Transverse colon (tissue), 4 donors: ENCODE results near the gene CRK. TPM values are rescaled to one million over a fixed set of nuclear protein-coding genes. Genes with fewer than 3 reads are reported as not detected.

Experiments
- DNase-seq: peaks from one replicate; pipeline ENCODE4 v3.0.0-alpha.2; 2019
- H3K27ac ChIP-seq, 4 donors: fragments of 200-600 bp; sonication (generic); 2 replicates each; pipeline ENCODE4 v1.5.1; 2016 to 2018; ENCODE audit warnings: inconsistent platforms in 4 of 4
- H3K27me3 ChIP-seq: fragments of 200-600 bp; sonication (generic); 2 replicates; pipeline ENCODE4 v1.5.1; 2017; ENCODE audit warnings: inconsistent platforms
- H3K36me3 ChIP-seq, 4 donors: fragments of 200-600 bp; sonication (generic); 2 replicates each; pipeline ENCODE4 v1.5.1; 2017 to 2019; ENCODE audit warnings: inconsistent platforms in 4 of 4
- H3K4me1 ChIP-seq, 4 donors: fragments of 200-600 bp; sonication (generic); 2 replicates each; pipeline ENCODE4 v1.5.1; 2017 to 2020; ENCODE audit warnings: inconsistent platforms in 4 of 4
- H3K4me3 ChIP-seq, 4 donors: fragments of 200-600 bp; sonication (generic); 1 replicate in 1 of 4; 2 replicates in 3 of 4; pipeline versions ENCODE4 v1.5.1 to v1.6.1; 2017 to 2019; ENCODE audit warnings: inconsistent platforms in 4 of 4
- H3K9me3 ChIP-seq, 2 donors: fragments of 200-600 bp; sonication (generic); 2 replicates each; pipeline ENCODE4 v1.5.1; 2017 to 2019; ENCODE audit warnings: inconsistent platforms in 2 of 2
- CTCF ChIP-seq, 5 experiments: fragments of 200-600 bp in 3 of 5; fragments of 450-650 bp in 2 of 5; sonication (generic) in 3 of 5; IDR thresholded peaks; 1 replicate in 2 of 5; 2 replicates in 3 of 5; pipeline ENCODE4 v1.5.1; 2016 to 2017; ENCODE audit warnings: antibody characterized with exemption in 5 of 5, inconsistent platforms in 3 of 5, mild to moderate bottlenecking in 2 of 5, moderate library complexity in 1 of 5
- EP300 ChIP-seq: sonication (generic); formaldehyde crosslinking; IDR thresholded peaks from one replicate; pipeline ENCODE4 v1.6.1; 2017; ENCODE audit warnings: antibody characterized with exemption, low read depth
- POLR2A ChIP-seq: fragments of 450-650 bp; IDR thresholded peaks from one replicate; pipeline ENCODE4 v1.6.1; 2016; ENCODE audit warnings: antibody characterized with exemption, mild to moderate bottlenecking, moderate library complexity
- POLR2AphosphoS5 ChIP-seq, 3 donors: sonication (generic); formaldehyde crosslinking; IDR thresholded peaks; one replicate each; pipeline ENCODE4 v1.6.1; 2016; ENCODE audit warnings: antibody characterized with exemption in 3 of 3
- WGBS, 2 donors: methylation state at CpG; one replicate each; pipeline ENCODE4 v1.1.5; 2018; ENCODE audit warnings: low coverage in 1 of 2; 5-methylcytosine and 5-hydroxymethylcytosine counted together
- in situ Hi-C, 4 donors: fragments of 200-750 bp; cut with MboI; loops; one replicate each; pipeline versions ENCODE4 v1.15.0 to v1.15.1; 2017; ENCODE audit warnings: low sequenced_read_pairs in 3 of 4, low pct_ligation_motif_present in 1 of 4, low pct_unique_long_range_greater_than_20kb in 1 of 4
- intact Hi-C: fragments of 100-400 bp; cut with DNase I; formaldehyde crosslinking; loops from one replicate; pipeline ENCODE4 v1.15.1; 2023; ENCODE audit warnings: low total_unique reads
- total RNA-seq, 4 donors: library from RNA; depleted of rRNA; stranded (reverse); fragments of >200 nt; gene quantifications; one replicate each; pipeline ENCODE4 v1.1.0, GENCODE V29; 2016

Gene CRK
- total RNA-seq, 4 donors from 2014 or later, result 33.4 to 95.3 (median 63.4) TPM

DNA sequence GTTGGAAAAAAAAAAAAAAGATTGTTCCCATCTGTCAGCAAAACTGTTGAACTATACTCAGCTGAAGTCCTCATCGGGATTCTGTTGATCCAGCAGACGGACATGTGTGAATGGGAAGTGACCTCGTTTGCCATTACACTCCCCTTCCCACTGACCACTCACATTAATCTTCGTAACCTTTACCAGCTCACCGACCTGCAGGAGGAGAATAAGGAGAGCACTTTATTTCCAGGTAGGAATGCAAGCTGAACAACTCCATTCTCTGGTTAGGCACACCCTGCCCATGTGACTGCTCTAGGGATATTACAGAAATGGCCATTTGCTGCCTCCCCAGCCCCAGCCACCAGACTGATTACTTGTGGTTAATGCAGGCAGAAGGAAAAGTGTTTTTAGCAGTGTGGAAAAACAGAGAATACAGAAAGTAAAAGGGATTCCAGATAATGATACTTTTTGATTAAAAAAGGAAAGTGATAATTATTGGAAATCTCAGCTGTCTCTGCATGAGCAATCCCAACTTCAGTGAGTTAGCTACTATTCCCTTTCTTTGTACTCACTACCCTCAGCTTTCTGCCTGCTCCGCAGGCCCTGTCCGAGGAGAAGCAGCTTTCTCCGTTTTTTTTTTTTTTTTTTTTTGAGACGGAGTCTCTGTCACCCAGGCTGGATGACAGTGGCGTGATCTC is 32.4 kb downstream of the CRK start:
- H3K9me3 ChIP-seq, result no peaks in the 10 kb centered on the region
- peaks cover 0 to 9% (median 0%) of the 10 kb centered on the region in 4 donors for H3K4me1 ChIP-seq
- H3K27ac ChIP-seq, result no peak overlapping the region
- no peaks in the 10 kb centered on the region for H3K27me3 ChIP-seq
- intact Hi-C loops (no loop called here), in situ Hi-C loops (no loop called here)
- no peak for DNase-seq
- WGBS, 2 donors, result 75 to 78% methylated on average over 9 to 10 of the region's 10 CpGs
- peaks cover 0 to 14% (median 5%) of the 10 kb centered on the region in 4 donors for H3K36me3 ChIP-seq
- no peak for TF ChIP-seq POLR2AphosphoS5 (IDR thresholded peaks at IDR 0.05)
- no peak for TF ChIP-seq CTCF (IDR thresholded peaks at IDR 0.05)
- TF ChIP-seq EP300, result no peak
- no peak for TF ChIP-seq POLR2A
- no peak overlapping the region for H3K4me3 ChIP-seq

DNA sequence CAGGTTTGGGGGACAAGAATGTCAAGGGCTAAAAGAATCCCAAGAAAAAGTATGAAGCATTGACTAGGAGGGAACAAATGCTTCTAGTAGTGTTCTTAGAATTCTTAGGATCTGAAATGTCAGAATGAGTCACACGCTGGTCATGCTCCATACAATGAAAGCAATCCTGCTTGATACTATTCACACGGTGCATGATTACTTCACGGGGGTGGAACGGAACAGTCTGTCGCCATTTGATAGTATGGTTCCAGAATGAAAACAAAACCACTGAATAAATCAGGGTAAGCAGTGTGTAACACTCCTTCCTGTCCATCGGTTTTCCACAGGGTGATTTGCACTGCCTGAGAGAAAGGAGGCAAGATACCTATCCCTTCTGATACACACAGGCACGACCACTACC is 33.1 kb downstream of the CRK start:
- intact Hi-C loops (no loop called here), in situ Hi-C loops (no loop called here)
- TF ChIP-seq POLR2A (no peak), EP300 (no peak), POLR2AphosphoS5 (IDR thresholded peaks at IDR 0.05) (no peak), CTCF (IDR thresholded peaks at IDR 0.05) (no peak)
- no peak for DNase-seq
- Histone ChIP-seq H3K4me1 (peaks cover 0 to 5% (median 0%) of the 10 kb centered on the region in 4 donors), H3K4me3 (no peak overlapping the region), H3K9me3 (no peaks in the 10 kb centered on the region), H3K27ac (no peak overlapping the region), H3K36me3 (peaks cover 0 to 14% (median 5%) of the 10 kb centered on the region in 4 donors), H3K27me3 (no peaks in the 10 kb centered on the region)
- WGBS, 2 donors, result 78 to 80% methylated on average over 5 to 7 of the region's 7 CpGs

- intact Hi-C loops (no loop called here), in situ Hi-C loops (no loop called here)
- Histone ChIP-seq H3K36me3 (peaks cover 0 to 14% (median 5%) of the 10 kb centered on the region in 4 donors), H3K9me3 (no peaks in the 10 kb centered on the region), H3K27ac (no peak overlapping the region), H3K4me3 (no peak overlapping the region), H3K27me3 (no peaks in the 10 kb centered on the region), H3K4me1 (no peaks in the 10 kb centered on the region)
- TF ChIP-seq POLR2AphosphoS5 (IDR thresholded peaks at IDR 0.05) (no peak), POLR2A (no peak), CTCF (IDR thresholded peaks at IDR 0.05) (no peak), EP300 (no peak)
- no peak for DNase-seq
- WGBS, 2 donors, result 87 to 94% methylated on average over 11 of the region's 11 CpGs
These were observed 34.6 kb downstream of the CRK start for GRCh38 chr17:1421470-1421869.

DNA sequence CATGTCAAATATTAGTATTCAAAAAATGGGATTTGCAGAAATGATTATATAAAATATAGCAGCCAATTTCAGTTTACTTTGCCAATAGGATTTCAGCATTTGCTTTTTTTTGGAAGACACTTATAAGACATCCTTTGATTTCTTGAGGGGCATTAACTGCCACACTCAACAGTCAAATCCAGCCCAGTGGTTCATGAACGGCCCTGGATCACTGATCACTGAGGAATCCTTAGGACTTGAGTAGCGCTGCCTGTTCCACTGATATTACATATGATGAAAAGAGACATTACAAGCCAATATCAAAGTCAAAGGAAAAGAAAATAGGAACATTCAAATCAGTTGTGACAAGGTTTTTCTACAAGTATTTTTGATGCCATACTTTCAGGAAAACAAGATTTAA is 35.1 kb downstream of the CRK start:
- DNase-seq, result no peak
- no peak overlapping the region for H3K27ac ChIP-seq

More for the DNA sequence above, 35.1 kb downstream of the CRK start:
- Histone ChIP-seq H3K9me3 (no peaks in the 10 kb centered on the region), H3K4me3 (no peak overlapping the region), H3K36me3 (peaks cover 0 to 13% (median 5%) of the 10 kb centered on the region in 4 donors), H3K27me3 (no peaks in the 10 kb centered on the region), H3K4me1 (no peaks in the 10 kb centered on the region)
- intact Hi-C loops (no loop called here), in situ Hi-C loops (no loop called here)
- no peak for TF ChIP-seq CTCF (IDR thresholded peaks at IDR 0.05)
- no peak for TF ChIP-seq POLR2AphosphoS5 (IDR thresholded peaks at IDR 0.05)
- no peak for TF ChIP-seq POLR2A
- TF ChIP-seq EP300, result no peak
- 80 to 87% methylated on average over 2 of the region's 2 CpGs for WGBS, 2 donors
